ENCODE data around the gene TTLL5. TPM values are rescaled to one million over a fixed set of nuclear protein-coding genes. Genes with fewer than 3 reads are reported as not detected.

The TTLL5 gene
- total and polyA plus RNA-seq, 2 of the 4 experiments (the other 2 are of a cell fraction) = 11.9 to 16.7 TPM

GRCh38 chr14:75726321-75726720 lies 65.3 kb downstream of the TTLL5 start:
- POLR2A ChIA-PET (ENCODE audit: unreplicated experiment) = no interaction called here
- ATAC-seq (ENCODE audit: low read depth) = no peak
- no peak for DNase-seq
- dilution Hi-C loops (cut with HindIII; ENCODE audit: low sequenced_read_pairs, unreplicated experiment) = no loop called here
- H3K27me3 ChIP-seq (ENCODE audit: control insufficient read depth, insufficient read depth, low read length) = no peaks in the 10 kb centered on the region
- in situ Hi-C loops (cut with MboI; ENCODE audit: low sequenced_read_pairs) = no loop called here
- no TSS peak for BruUV-seq (replicated peaks)
- H3K9ac ChIP-seq (ENCODE audit: low read depth, low read length) = no peak overlapping the region
- no peak overlapping the region for H3K56ac ChIP-seq (ENCODE audit: extremely low read depth, insufficient read depth, low read length)
- no peak overlapping the region for H3K4ac ChIP-seq (ENCODE audit: low read depth, low read length)
- no peak overlapping the region for H2BK5ac ChIP-seq (ENCODE audit: low read depth, low read length, poor library complexity, severe bottlenecking)
- H3K9me1 ChIP-seq (ENCODE audit: insufficient read depth, low read length) = no peaks in the 10 kb centered on the region
- no peak overlapping the region for H3K18ac ChIP-seq (ENCODE audit: low read depth, low read length)
- WGBS, 2 experiments (ENCODE audit: extremely low coverage in 2 of 2, insufficient read length in 1 of 2) = 100% methylated on average over 1 of the region's 1 CpG; no CpG with 5 or more reads in 1 of the 2 experiments
- CTCF ChIA-PET = interaction anchor here (1.5 kb wide), 1 partner anchor 12 kb away, joined by 5 read pairs; no protein-coding TSS in a partner anchor
- intact Hi-C loops (cut with micrococcal nuclease) = no loop called here
- no peak overlapping the region for H3K23ac ChIP-seq (ENCODE audit: low read depth, low read length)
- no peak overlapping the region for H4K8ac ChIP-seq (ENCODE audit: low read depth in 2 of 2, low read length in 2 of 2)
- H3K79me1 ChIP-seq (ENCODE audit: low read depth in 1 of 2, low read length in 2 of 2) = no peaks in the 10 kb centered on the region
- H2AFZ ChIP-seq (replicated peaks; ENCODE audit: low read length, poor library complexity) = no peak overlapping the region
- peaks cover 2% of the 10 kb centered on the region; the same call in 1 of the 2 replicates for H3K9me3 ChIP-seq (ENCODE audit: control insufficient read depth, insufficient read depth, low read length)
- no peak overlapping the region for H2AK9ac ChIP-seq (replicated peaks; ENCODE audit: low read depth, low read length, poor library complexity)
- H4K91ac ChIP-seq (ENCODE audit: insufficient read depth, low read depth, low read length) = no peak overlapping the region
- H3K4me3 ChIP-seq (ENCODE audit: insufficient read depth, low read depth, low read length) = no peak overlapping the region
- H3K4me1 ChIP-seq (ENCODE audit: control insufficient read depth, insufficient read depth, low read length) = no peaks in the 10 kb centered on the region
- H4K20me1 ChIP-seq (ENCODE audit: insufficient read depth, low read length) = no peaks in the 10 kb centered on the region; the same call in 1 of the 2 replicates
- no peak overlapping the region for H3K27ac ChIP-seq (ENCODE audit: insufficient read depth, low read length)
- H2BK15ac ChIP-seq (ENCODE audit: low read depth, low read length) = no peak overlapping the region
- H3K36me3 ChIP-seq (ENCODE audit: control insufficient read depth, insufficient read depth, low read length) = peaks cover 6% of the 10 kb centered on the region
- no peak overlapping the region for H2BK20ac ChIP-seq (ENCODE audit: low read depth, low read length)
- no peak overlapping the region for H2AK5ac ChIP-seq (ENCODE audit: low read depth, low read length)
- no peak overlapping the region for H2BK120ac ChIP-seq (ENCODE audit: low read depth, low read length)
- TF ChIP-seq ELK1 (IDR thresholded peaks at IDR 0.05; ENCODE audit: borderline replicate concordance, low read depth, low read length) = no peak
- TF ChIP-seq RCOR1 (IDR thresholded peaks at IDR 0.05; ENCODE audit: insufficient replicate concordance, low read length) = no peak
- TF ChIP-seq MAZ (IDR thresholded peaks at IDR 0.05; ENCODE audit: borderline replicate concordance, low read depth, low read length) = no peak
- TF ChIP-seq RFX5 (IDR thresholded peaks at IDR 0.05; ENCODE audit: low read depth, low read length) = no peak
- no peak for TF ChIP-seq CEBPB (IDR thresholded peaks at IDR 0.05; ENCODE audit: low read depth, low read length)
- TF ChIP-seq NFE2L2 (IDR thresholded peaks at IDR 0.05; ENCODE audit: low read depth, low read length) = no peak
- no peak for TF ChIP-seq POLR2A (IDR thresholded peaks at IDR 0.05; ENCODE audit: low read depth, low read length)
- no peak for TF ChIP-seq MXI1 (IDR thresholded peaks at IDR 0.05; ENCODE audit: borderline replicate concordance, low read depth, low read length)
- TF ChIP-seq SMC3 (IDR thresholded peaks at IDR 0.05; ENCODE audit: low read depth, low read length) = no peak
- no peak for TF ChIP-seq CTCF (conservative IDR thresholded peaks at IDR 0.05; ENCODE audit: low read depth, low read length)
- TF ChIP-seq CHD1 (IDR thresholded peaks at IDR 0.05; ENCODE audit: low read depth, low read length) = no peak
- no peak for TF ChIP-seq BHLHE40 (IDR thresholded peaks at IDR 0.05; ENCODE audit: low read depth, low read length)
- no peak for TF ChIP-seq MAFK (IDR thresholded peaks at IDR 0.05; ENCODE audit: low read depth, low read length)
- TF ChIP-seq RAD21 (IDR thresholded peaks at IDR 0.05; ENCODE audit: low read length) = no peak
- no peak for TF ChIP-seq FOS (IDR thresholded peaks at IDR 0.05; ENCODE audit: low read depth, low read length)
- no peak for TF ChIP-seq USF2 (IDR thresholded peaks at IDR 0.05; ENCODE audit: low read depth, low read length)
- H4K5ac ChIP-seq (ENCODE audit: low read depth, low read length) = no peak overlapping the region
- H3K4me2 ChIP-seq (ENCODE audit: low read depth, low read length) = no peak overlapping the region
- no peak overlapping the region for H3K14ac ChIP-seq (replicated peaks; ENCODE audit: low read depth, low read length)
